Left ventricle myocardium inferior (tissue), 1 donor: ENCODE measurements around the gene PIEZO1. TPM values are rescaled to one million over a fixed set of nuclear protein-coding genes. Genes with fewer than 3 reads are reported as not detected.

Source experiments
- DNase-seq: peaks from one replicate; pipeline ENCODE4 v3.0.0-alpha.2; 2020
- H3K27ac ChIP-seq: fragments of 200-600 bp; replicated peaks from 2 replicates; pipeline ENCODE4 v1.8.0; 2021
- H3K27me3 ChIP-seq: fragments of 200-600 bp; 2 replicates; pipeline ENCODE4 v1.8.0; 2021; ENCODE audit warnings: low read depth
- H3K36me3 ChIP-seq: fragments of 200-600 bp; 2 replicates; pipeline ENCODE4 v1.8.0; 2021
- H3K4me1 ChIP-seq: fragments of 200-600 bp; 2 replicates; pipeline ENCODE4 v1.8.0; 2021
- H3K4me3 ChIP-seq: fragments of 200-600 bp; 2 replicates; pipeline ENCODE4 v1.8.0; 2021; ENCODE audit warnings: mild to moderate bottlenecking, moderate library complexity
- H3K9me3 ChIP-seq: fragments of 200-600 bp; replicated peaks from 2 replicates; pipeline ENCODE4 v1.8.0; 2021
- CTCF ChIP-seq: fragments of 200-600 bp; IDR thresholded peaks from 2 replicates; pipeline ENCODE4 v1.8.0; 2021; ENCODE audit warnings: antibody characterized with exemption, mild to moderate bottlenecking, borderline replicate concordance
- intact Hi-C: fragments of 100-400 bp; cut with micrococcal nuclease; formaldehyde crosslinking; loops from one replicate; pipeline ENCODE4 v1.11.0; 2022
- total RNA-seq: library from RNA; stranded (reverse); fragmentation: NEBNext Ultra II Directional; extraction: Animal tissue kit (Norgen Biotek cat#: 25700); gene quantifications from one replicate; pipeline ENCODE4 v1.2.1, GENCODE V29; 2021
- donor health status: DM: no; HTN: yes; CAD: no; lungs with severe emphysema.

Gene PIEZO1
- total RNA-seq, 1 donor from 2014 or later, result 17.1 TPM

GRCh38 chr16:88819126-88819525 lies 34.1 kb upstream of the PIEZO1 start:
- intact Hi-C loops, result no loop called here
- Histone ChIP-seq H3K9me3 (no peaks in the 10 kb centered on the region), H3K4me1 (no peaks in the 10 kb centered on the region), H3K27me3 (no peaks in the 10 kb centered on the region), H3K27ac (no peak overlapping the region), H3K36me3 (peaks cover 26% of the 10 kb centered on the region), H3K4me3 (no peak overlapping the region)
- no peak for DNase-seq
- no peak for TF ChIP-seq CTCF

- no peak overlapping the region for H3K4me3 ChIP-seq
- H3K9me3 ChIP-seq, result no peaks in the 10 kb centered on the region
- no peaks in the 10 kb centered on the region for H3K27me3 ChIP-seq
- no peak overlapping the region for H3K27ac ChIP-seq
- no peak for DNase-seq
- intact Hi-C loops, result no loop called here
- peaks cover 1% of the 10 kb centered on the region for H3K4me1 ChIP-seq
- no peak for TF ChIP-seq CTCF
- H3K36me3 ChIP-seq, result peaks cover 23% of the 10 kb centered on the region
Measured at GRCh38 chr16:88818575-88818874, 33.5 kb upstream of the PIEZO1 start.

- no peaks in the 10 kb centered on the region for H3K9me3 ChIP-seq
- DNase-seq, result no peak
- no peak for TF ChIP-seq CTCF
- no peak overlapping the region for H3K27ac ChIP-seq
- H3K36me3 ChIP-seq, result peaks cover 21% of the 10 kb centered on the region
- intact Hi-C loops, result no loop called here
- peaks cover 7% of the 10 kb centered on the region for H3K4me1 ChIP-seq
- H3K4me3 ChIP-seq, result no peak overlapping the region
- no peaks in the 10 kb centered on the region for H3K27me3 ChIP-seq
Measured at GRCh38 chr16:88817785-88818574, 33.0 kb upstream of the PIEZO1 start.

- no peak for DNase-seq
- H3K36me3 ChIP-seq, result peaks cover 11% of the 10 kb centered on the region
- no peak overlapping the region for H3K27ac ChIP-seq
- no peak for TF ChIP-seq CTCF
- intact Hi-C loops, result no loop called here
- peaks cover 17% of the 10 kb centered on the region for H3K4me1 ChIP-seq
- no peak overlapping the region for H3K4me3 ChIP-seq
- H3K27me3 ChIP-seq, result no peaks in the 10 kb centered on the region
- no peaks in the 10 kb centered on the region for H3K9me3 ChIP-seq
Measured at GRCh38 chr16:88816736-88817535, 31.9 kb upstream of the PIEZO1 start.

GRCh38 chr16:88815901-88816589 lies 31.0 kb upstream of the PIEZO1 start:
- Histone ChIP-seq H3K4me3 (no peak overlapping the region), H3K27me3 (no peaks in the 10 kb centered on the region), H3K36me3 (peaks cover 2% of the 10 kb centered on the region), H3K27ac (no peak overlapping the region), H3K9me3 (no peaks in the 10 kb centered on the region), H3K4me1 (peaks cover 24% of the 10 kb centered on the region)
- no peak for DNase-seq
- peak; percentile 76 for TF ChIP-seq CTCF
- intact Hi-C loops, result no loop called here
